Body of pancreas (tissue), 4 donors: Measurements from ENCODE around the gene MST1. TPM values are rescaled to one million over a fixed set of nuclear protein-coding genes. Genes with fewer than 3 reads are reported as not detected.
A peak's percentile ranks its signal among the peaks of the same experiment; 100 is the strongest.

Experiments used
- ATAC-seq: fragments of 150-250 bp; one replicate; pipeline ENCODE4 v1.9.1; 2016
- DNase-seq, 4 donors: peaks; one replicate each; pipeline ENCODE4 v3.0.0-alpha.2; 2019
- H3K27ac ChIP-seq, 4 donors: fragments of 200-600 bp; sonication (generic); 1 replicate in 3 of 4; 2 replicates in 1 of 4; pipeline versions ENCODE4 v1.5.1 to v1.6.1; 2016 to 2019; ENCODE audit warnings: mild to moderate bottlenecking in 1 of 4, mixed read lengths in 1 of 4, moderate library complexity in 1 of 4
- H3K27me3 ChIP-seq, 2 donors: fragments of 200-600 bp; sonication (generic); one replicate each; pipeline ENCODE4 v1.6.0; 2016; ENCODE audit warnings: mild to moderate bottlenecking in 1 of 2
- H3K36me3 ChIP-seq, 2 donors: fragments of 200-600 bp; sonication (generic); replicated peaks in 1 of 2; 2 replicates each; pipeline ENCODE4 v1.5.1; 2016; ENCODE audit warnings: low read depth in 2 of 2; ENCODE audit not compliant: insufficient read depth in 1 of 2
- H3K4me1 ChIP-seq: fragments of 200-600 bp; sonication (generic); one replicate; pipeline ENCODE4 v1.6.0; 2016
- H3K4me3 ChIP-seq, 2 donors: fragments of 200-600 bp; sonication (generic); 1 replicate in 1 of 2; 2 replicates in 1 of 2; pipeline ENCODE4 v1.5.1; 2016 to 2019
- H3K9me3 ChIP-seq, 3 donors: fragments of 200-600 bp; sonication (generic); 1 replicate in 2 of 3; 2 replicates in 1 of 3; pipeline ENCODE4 v1.5.1; 2016
- POLR2A ChIP-seq, 3 donors: fragments of 450-650 bp; IDR thresholded peaks; one replicate each; pipeline ENCODE4 v1.6.1; 2016; ENCODE audit warnings: antibody characterized with exemption in 3 of 3, mild to moderate bottlenecking in 2 of 3
- WGBS, 2 donors: methylation state at CpG; one replicate each; pipeline ENCODE4 v1.1.5; 2017; 5-methylcytosine and 5-hydroxymethylcytosine counted together
- intact Hi-C: fragments of 100-400 bp; cut with DNase I; formaldehyde crosslinking; loops from one replicate; pipeline ENCODE4 v1.15.1; 2023
- total RNA-seq, 2 donors: library from RNA; depleted of rRNA; stranded (reverse); fragments of >200 nt; gene quantifications; one replicate each; pipeline ENCODE4 v1.1.0, GENCODE V29; 2016
- TF ChIP-seq, protein P1 (sequence below), 7 experiments: fragments of 450-650 bp in 4 of 7; fragments of 200-600 bp in 3 of 7; sonication (generic) in 3 of 7; IDR thresholded peaks; one replicate each; pipeline ENCODE4 v1.5.1; 2016 to 2019; ENCODE audit warnings: antibody characterized with exemption in 7 of 7

Gene MST1
- total RNA-seq, 2 donors from 2014 or later = 16.9 to 80.4 TPM

GRCh38 chr3:49719214-49719884 lies 30.1 kb upstream of the MST1 start, which contains the start of gene AMIGO3:
Gene AMIGO3 (minus strand): TSS chr3:49719684. CDS start chr3:49719465, 219 bp downstream.
- Histone ChIP-seq H3K27me3 (no peaks in the 10 kb centered on the region), H3K4me3 (no peak within 1 kb of the TSS), H3K9me3 (no peaks in the 10 kb centered on the region), H3K36me3 (peaks cover 0 to 4% of the 10 kb centered on the region in 2 donors), H3K4me1 (peaks cover 53% of the 10 kb centered on the region), H3K27ac (peak within 1 kb of the TSS; percentile 1 to 69 (median 59))
- ATAC-seq (peak; percentile 71), DNase-seq (peak; percentile 97 to 98 (median 98))
- TF ChIP-seq POLR2A (IDR thresholded peaks at IDR 0.05) = peak; percentile 82 to 87 (median 84)
- TF ChIP-seq, protein P1, sequence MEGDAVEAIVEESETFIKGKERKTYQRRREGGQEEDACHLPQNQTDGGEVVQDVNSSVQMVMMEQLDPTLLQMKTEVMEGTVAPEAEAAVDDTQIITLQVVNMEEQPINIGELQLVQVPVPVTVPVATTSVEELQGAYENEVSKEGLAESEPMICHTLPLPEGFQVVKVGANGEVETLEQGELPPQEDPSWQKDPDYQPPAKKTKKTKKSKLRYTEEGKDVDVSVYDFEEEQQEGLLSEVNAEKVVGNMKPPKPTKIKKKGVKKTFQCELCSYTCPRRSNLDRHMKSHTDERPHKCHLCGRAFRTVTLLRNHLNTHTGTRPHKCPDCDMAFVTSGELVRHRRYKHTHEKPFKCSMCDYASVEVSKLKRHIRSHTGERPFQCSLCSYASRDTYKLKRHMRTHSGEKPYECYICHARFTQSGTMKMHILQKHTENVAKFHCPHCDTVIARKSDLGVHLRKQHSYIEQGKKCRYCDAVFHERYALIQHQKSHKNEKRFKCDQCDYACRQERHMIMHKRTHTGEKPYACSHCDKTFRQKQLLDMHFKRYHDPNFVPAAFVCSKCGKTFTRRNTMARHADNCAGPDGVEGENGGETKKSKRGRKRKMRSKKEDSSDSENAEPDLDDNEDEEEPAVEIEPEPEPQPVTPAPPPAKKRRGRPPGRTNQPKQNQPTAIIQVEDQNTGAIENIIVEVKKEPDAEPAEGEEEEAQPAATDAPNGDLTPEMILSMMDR (IDR thresholded peaks at IDR 0.05) = peak; percentile 42 to 92 (median 63)
- intact Hi-C loops = no loop called here
- WGBS, 2 donors = 1 to 2% methylated on average over 7 to 50 of the region's 50 CpGs

- H3K27ac ChIP-seq = peak overlapping the region in 3 of 4 donors; percentile 1 to 69 (median 66)
- no peak overlapping the region for H3K4me3 ChIP-seq
- peaks cover 51% of the 10 kb centered on the region for H3K4me1 ChIP-seq
- TF ChIP-seq POLR2A (IDR thresholded peaks at IDR 0.05) = no peak
- TF ChIP-seq, protein P1 (IDR thresholded peaks at IDR 0.05) = no peak
- peak in 1 of 4 donors; percentile 45 for DNase-seq
- no peak for ATAC-seq
- intact Hi-C loops = no loop called here
- no peaks in the 10 kb centered on the region for H3K27me3 ChIP-seq
- peaks cover 0 to 4% of the 10 kb centered on the region in 2 donors for H3K36me3 ChIP-seq
- WGBS, 2 donors = 15 to 26% methylated on average over 19 to 31 of the region's 33 CpGs
- no peaks in the 10 kb centered on the region for H3K9me3 ChIP-seq
Measured at GRCh38 chr3:49718858-49719213, 29.6 kb upstream of the MST1 start.

DNA sequence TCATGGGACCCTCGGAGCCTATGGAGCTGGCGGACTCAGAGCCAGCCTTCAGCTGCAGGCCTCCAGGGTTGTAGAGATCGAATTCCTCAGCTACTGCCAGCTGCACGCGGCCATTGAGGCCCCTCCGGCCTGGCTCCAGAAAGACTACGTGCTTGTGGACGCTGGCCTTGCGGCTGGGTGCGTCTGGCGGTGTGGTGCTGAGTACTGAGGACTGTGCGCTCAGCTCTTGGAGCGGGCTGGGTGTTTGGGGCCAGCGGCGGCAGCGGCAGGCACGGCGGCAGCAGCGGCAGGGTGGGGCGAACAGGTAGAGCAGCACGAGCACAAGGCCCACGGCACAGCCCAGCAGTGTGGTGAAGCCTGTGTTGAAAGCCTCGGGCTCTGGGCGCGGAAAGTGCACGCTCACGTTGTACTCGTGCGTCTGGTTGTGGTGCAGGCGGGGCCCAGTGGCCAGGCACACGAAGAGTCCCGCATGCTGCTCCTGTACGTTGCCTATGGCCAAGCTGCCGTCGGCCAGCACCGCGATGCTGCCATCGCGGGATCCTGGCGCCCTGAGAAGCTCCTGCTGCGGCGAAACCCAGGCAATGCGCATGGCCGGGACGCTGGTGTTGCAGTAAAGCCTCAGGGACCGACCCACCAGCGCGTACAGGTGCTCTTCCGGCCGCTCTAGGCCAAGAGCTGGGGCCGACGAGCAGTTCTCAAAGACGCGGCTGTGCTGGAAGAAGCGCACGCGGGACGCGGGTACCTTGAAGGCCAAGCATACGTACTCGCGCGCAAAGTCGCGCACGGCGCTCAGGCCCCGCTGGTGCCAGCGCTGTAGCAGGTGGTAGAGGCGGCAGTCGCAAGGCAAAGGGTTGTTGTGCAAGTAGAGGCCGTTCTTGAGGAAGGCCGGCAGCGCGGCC lies 28.9 kb upstream of the MST1 start:
- no peak for TF ChIP-seq POLR2A (IDR thresholded peaks at IDR 0.05)
- TF ChIP-seq, protein P1 (IDR thresholded peaks at IDR 0.05) = no peak
- H3K27me3 ChIP-seq = no peaks in the 10 kb centered on the region
- no peak overlapping the region for H3K27ac ChIP-seq
- peaks cover 48% of the 10 kb centered on the region for H3K4me1 ChIP-seq
- H3K4me3 ChIP-seq = no peak overlapping the region
- DNase-seq (peak in 2 of 4 donors; percentile 43 to 46), ATAC-seq (no peak)
- intact Hi-C loops = no loop called here
- 66 to 75% methylated on average over 44 to 73 of the region's 75 CpGs for WGBS, 2 donors
- H3K36me3 ChIP-seq = peaks cover 0 to 4% of the 10 kb centered on the region in 2 donors
- no peaks in the 10 kb centered on the region for H3K9me3 ChIP-seq

GRCh38 chr3:49717211-49717958 lies 28.1 kb upstream of the MST1 start:
- H3K27me3 ChIP-seq = no peaks in the 10 kb centered on the region
- intact Hi-C loops = no loop called here
- no peak for TF ChIP-seq POLR2A (IDR thresholded peaks at IDR 0.05)
- TF ChIP-seq, protein P1 (IDR thresholded peaks at IDR 0.05) = no peak
- H3K4me1 ChIP-seq = peaks cover 40% of the 10 kb centered on the region
- 89 to 92% methylated on average over 6 to 14 of the region's 14 CpGs for WGBS, 2 donors
- ATAC-seq (no peak), DNase-seq (peak in 1 of 4 donors; percentile 12)
- H3K36me3 ChIP-seq = peaks cover 0 to 4% of the 10 kb centered on the region in 2 donors
- no peak overlapping the region for H3K27ac ChIP-seq
- H3K4me3 ChIP-seq = no peak overlapping the region
- H3K9me3 ChIP-seq = no peaks in the 10 kb centered on the region
